GM18520 (cell line): Measurements from ENCODE around the gene SLC7A10.

Experiments
- ATAC-seq: cut with Tn5 transposase; IDR thresholded peaks from one replicate; pipeline ENCODE4 v1.9.1; 2021; ENCODE audit not compliant: unreplicated experiment

SLC7A10 gene

GRCh38 chr19:33225458-33225926 lies at the start of gene SLC7A10:
SLC7A10 (minus strand) TSS chr19:33225850; CDS start chr19:33225703, 147 bp downstream.
- no peak for ATAC-seq

GRCh38 chr19:33274663-33275558 lies 49.3 kb upstream of the SLC7A10 start:
- ATAC-seq: no peak

- no peak for ATAC-seq
Measured at GRCh38 chr19:33273881-33274662, 48.4 kb upstream of the SLC7A10 start.

- no peak for ATAC-seq
Measured at GRCh38 chr19:33273065-33273736, 47.6 kb upstream of the SLC7A10 start.

GRCh38 chr19:33271246-33272021 lies 45.8 kb upstream of the SLC7A10 start:
- ATAC-seq: no peak

GRCh38 chr19:33270769-33271168 lies 45.1 kb upstream of the SLC7A10 start:
- ATAC-seq: no peak

GRCh38 chr19:33269016-33269415 lies 43.4 kb upstream of the SLC7A10 start:
- no peak for ATAC-seq

- no peak for ATAC-seq
Measured at GRCh38 chr19:33268162-33268991, 42.7 kb upstream of the SLC7A10 start.

GRCh38 chr19:33267706-33268105 lies 42.1 kb upstream of the SLC7A10 start:
- ATAC-seq: no peak

- no peak for ATAC-seq
Measured at GRCh38 chr19:33266974-33267484, 41.4 kb upstream of the SLC7A10 start.

- no peak for ATAC-seq
Measured at GRCh38 chr19:33264881-33265445, 39.3 kb upstream of the SLC7A10 start.

GRCh38 chr19:33263325-33264023 lies 37.8 kb upstream of the SLC7A10 start:
- ATAC-seq: no peak

- ATAC-seq: no peak
Measured at GRCh38 chr19:33261511-33262189, 36.0 kb upstream of the SLC7A10 start.

- ATAC-seq: no peak
Measured at GRCh38 chr19:33260628-33261418, 35.2 kb upstream of the SLC7A10 start.

- no peak for ATAC-seq
Measured at GRCh38 chr19:33259539-33259938, 33.9 kb upstream of the SLC7A10 start.

GRCh38 chr19:33257828-33258227 lies 32.2 kb upstream of the SLC7A10 start:
- ATAC-seq: no peak

- ATAC-seq: no peak
Measured at GRCh38 chr19:33256261-33256660, 30.6 kb upstream of the SLC7A10 start.
